Fibroblast of lung (primary cell): ENCODE measurements around the gene JMJD1C.

Experiments
- EZH2 ChIP-seq: IDR thresholded peaks from 2 replicates; pipeline ENCODE4 v1.5.1; 2012; ENCODE audit warnings: low read length, control low read depth, mild to moderate bottlenecking; ENCODE audit errors: missing control alignments
- TF ChIP-seq, protein P1 (sequence below), 2 donors: IDR thresholded peaks in 1 of 2; conservative IDR thresholded peaks in 1 of 2; 1 replicate in 1 of 2; 2 replicates in 1 of 2; pipeline ENCODE4 v1.5.1; 2011 to 2012; ENCODE audit warnings: low read length in 2 of 2, control low read depth in 1 of 2, inconsistent platforms in 1 of 2, low read depth in 1 of 2, mild to moderate bottlenecking in 1 of 2

DNA sequence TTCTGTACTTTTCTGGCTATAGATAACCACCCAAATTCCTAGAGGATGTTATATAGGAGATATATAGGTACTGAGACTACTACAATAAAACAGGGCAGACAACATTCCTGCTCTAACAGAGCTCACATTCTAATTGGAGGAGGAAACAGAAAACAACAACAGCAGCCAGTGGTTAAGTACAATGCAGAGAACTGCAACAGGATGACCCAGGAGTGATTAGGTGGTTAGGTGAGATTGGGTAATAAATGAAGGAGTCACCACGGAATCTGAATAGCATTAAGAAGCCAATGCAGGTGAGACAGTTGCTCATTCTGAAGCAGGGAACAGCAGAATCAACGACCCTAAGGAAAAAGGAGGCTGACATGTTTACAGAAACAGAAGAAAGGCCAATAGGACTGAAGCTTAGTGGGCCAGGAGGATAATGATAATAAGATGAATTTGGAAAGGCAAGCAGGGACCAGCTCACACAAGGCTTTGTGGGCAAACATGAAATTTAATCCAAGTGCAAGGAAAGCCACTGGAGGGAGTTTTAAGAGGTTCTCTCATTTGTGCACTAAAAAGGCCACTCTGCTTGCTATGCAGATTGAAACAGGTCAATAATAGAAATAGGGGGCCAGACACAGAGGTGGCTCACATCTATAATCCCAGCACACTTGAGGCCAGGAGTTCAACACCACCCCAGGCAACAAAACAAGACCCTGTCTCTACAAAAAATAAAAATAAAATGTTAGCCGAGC, 38.5 kb upstream of the JMJD1C start:
- TF ChIP-seq, protein P1, sequence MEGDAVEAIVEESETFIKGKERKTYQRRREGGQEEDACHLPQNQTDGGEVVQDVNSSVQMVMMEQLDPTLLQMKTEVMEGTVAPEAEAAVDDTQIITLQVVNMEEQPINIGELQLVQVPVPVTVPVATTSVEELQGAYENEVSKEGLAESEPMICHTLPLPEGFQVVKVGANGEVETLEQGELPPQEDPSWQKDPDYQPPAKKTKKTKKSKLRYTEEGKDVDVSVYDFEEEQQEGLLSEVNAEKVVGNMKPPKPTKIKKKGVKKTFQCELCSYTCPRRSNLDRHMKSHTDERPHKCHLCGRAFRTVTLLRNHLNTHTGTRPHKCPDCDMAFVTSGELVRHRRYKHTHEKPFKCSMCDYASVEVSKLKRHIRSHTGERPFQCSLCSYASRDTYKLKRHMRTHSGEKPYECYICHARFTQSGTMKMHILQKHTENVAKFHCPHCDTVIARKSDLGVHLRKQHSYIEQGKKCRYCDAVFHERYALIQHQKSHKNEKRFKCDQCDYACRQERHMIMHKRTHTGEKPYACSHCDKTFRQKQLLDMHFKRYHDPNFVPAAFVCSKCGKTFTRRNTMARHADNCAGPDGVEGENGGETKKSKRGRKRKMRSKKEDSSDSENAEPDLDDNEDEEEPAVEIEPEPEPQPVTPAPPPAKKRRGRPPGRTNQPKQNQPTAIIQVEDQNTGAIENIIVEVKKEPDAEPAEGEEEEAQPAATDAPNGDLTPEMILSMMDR (conservative IDR thresholded peaks at IDR 0.05 in 1 of 2, IDR thresholded peaks at IDR 0.05 in 1 of 2; ENCODE audit: low read depth in 1 of 2, low read length in 2 of 2): no peak
- no peak for TF ChIP-seq EZH2
